ENCODE measurements around the gene BNIP2. TPM values are rescaled to one million over a fixed set of nuclear protein-coding genes. Genes with fewer than 3 reads are reported as not detected.

Gene BNIP2
- total and polyA plus RNA-seq, 4 donors, result 33.6 to 96.6 (median 68.7) TPM

DNA sequence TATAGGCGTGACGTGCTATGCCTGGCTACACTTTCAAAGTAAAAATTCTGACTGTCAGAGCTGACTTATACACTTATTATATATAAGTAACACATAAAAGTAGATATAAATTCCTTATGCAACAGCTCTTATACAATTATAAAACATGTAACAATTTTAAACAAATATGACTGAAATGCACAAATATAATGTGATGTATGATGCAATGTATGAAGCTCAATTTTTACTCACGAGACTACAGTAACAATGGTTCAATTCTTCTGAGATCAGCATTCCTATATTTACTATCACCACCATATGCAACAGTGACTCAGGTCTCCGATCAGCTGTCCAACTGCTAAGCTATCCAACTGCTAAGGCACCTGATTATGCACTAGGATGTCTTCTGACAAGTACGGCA lies 8.2 kb downstream of the BNIP2 start:
- H3K9ac ChIP-seq (ENCODE audit: insufficient read depth in 1 of 2, low read length in 2 of 2), result no peak overlapping the region
- no peak overlapping the region for H3K27ac ChIP-seq (ENCODE audit: low read depth in 1 of 2, low read length in 1 of 2)
- H3K4me3 ChIP-seq, result no peak overlapping the region
- DNase-seq (no peak), ATAC-seq (ENCODE audit: insufficient read depth, low FRiP score) (no peak)
- no peaks in the 10 kb centered on the region for H3K9me3 ChIP-seq (ENCODE audit: control insufficient read depth in 4 of 4, insufficient read depth in 3 of 4, low read length in 3 of 4)
- TF ChIP-seq, protein P1, sequence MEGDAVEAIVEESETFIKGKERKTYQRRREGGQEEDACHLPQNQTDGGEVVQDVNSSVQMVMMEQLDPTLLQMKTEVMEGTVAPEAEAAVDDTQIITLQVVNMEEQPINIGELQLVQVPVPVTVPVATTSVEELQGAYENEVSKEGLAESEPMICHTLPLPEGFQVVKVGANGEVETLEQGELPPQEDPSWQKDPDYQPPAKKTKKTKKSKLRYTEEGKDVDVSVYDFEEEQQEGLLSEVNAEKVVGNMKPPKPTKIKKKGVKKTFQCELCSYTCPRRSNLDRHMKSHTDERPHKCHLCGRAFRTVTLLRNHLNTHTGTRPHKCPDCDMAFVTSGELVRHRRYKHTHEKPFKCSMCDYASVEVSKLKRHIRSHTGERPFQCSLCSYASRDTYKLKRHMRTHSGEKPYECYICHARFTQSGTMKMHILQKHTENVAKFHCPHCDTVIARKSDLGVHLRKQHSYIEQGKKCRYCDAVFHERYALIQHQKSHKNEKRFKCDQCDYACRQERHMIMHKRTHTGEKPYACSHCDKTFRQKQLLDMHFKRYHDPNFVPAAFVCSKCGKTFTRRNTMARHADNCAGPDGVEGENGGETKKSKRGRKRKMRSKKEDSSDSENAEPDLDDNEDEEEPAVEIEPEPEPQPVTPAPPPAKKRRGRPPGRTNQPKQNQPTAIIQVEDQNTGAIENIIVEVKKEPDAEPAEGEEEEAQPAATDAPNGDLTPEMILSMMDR (IDR thresholded peaks at IDR 0.05; ENCODE audit: control extremely low read depth, extremely low read depth), result no peak
- H3K4me1 ChIP-seq (ENCODE audit: control insufficient read depth in 5 of 5, insufficient read depth in 5 of 5, low read length in 5 of 5), result peaks cover 0 to 5% (median under 1%) of the 10 kb centered on the region in 5 donors
- H3K36me3 ChIP-seq (ENCODE audit: control insufficient read depth in 4 of 4, insufficient read depth in 4 of 4, low read length in 4 of 4), result peaks cover 13 to 39% (median 22%) of the 10 kb centered on the region in 4 donors
- WGBS, 2 donors, result 93 to 97% methylated on average over 4 of the region's 5 CpGs
- H3K27me3 ChIP-seq (ENCODE audit: control insufficient read depth in 3 of 3, insufficient read depth in 3 of 3, low read length in 2 of 3), result no peaks in the 10 kb centered on the region

DNA sequence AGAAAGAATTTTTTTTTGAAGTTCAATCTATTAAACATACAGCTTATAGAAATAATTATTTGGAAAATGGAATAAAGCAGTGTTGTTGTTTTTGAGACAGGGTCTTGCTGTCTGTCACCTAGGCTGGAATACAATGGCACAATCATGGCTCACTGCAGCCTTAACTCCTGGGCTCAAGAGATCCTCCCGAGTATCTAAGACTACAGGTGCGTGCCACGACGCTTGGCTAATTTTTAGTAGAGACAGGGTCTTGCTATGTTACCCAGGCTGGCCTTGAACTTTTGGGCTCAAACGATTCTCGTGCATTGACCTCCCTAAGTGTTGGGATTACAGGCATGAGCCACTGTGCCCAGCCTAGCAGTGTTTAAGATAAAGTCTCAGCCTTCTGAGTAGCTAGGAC lies 8.8 kb downstream of the BNIP2 start:
- Histone ChIP-seq H3K4me3 (no peak overlapping the region), H3K4me1 (ENCODE audit: control insufficient read depth in 5 of 5, insufficient read depth in 5 of 5, low read length in 5 of 5) (peaks cover 0 to 3% (median 0%) of the 10 kb centered on the region in 5 donors), H3K9ac (ENCODE audit: insufficient read depth in 1 of 2, low read length in 2 of 2) (no peak overlapping the region), H3K36me3 (ENCODE audit: control insufficient read depth in 4 of 4, insufficient read depth in 4 of 4, low read length in 4 of 4) (peaks cover 13 to 44% (median 23%) of the 10 kb centered on the region in 4 donors), H3K9me3 (ENCODE audit: control insufficient read depth in 4 of 4, insufficient read depth in 3 of 4, low read length in 3 of 4) (no peaks in the 10 kb centered on the region), H3K27me3 (ENCODE audit: control insufficient read depth in 3 of 3, insufficient read depth in 3 of 3, low read length in 2 of 3) (no peaks in the 10 kb centered on the region), H3K27ac (ENCODE audit: low read depth in 1 of 2, low read length in 1 of 2) (no peak overlapping the region)
- TF ChIP-seq, protein P1 (IDR thresholded peaks at IDR 0.05; ENCODE audit: control extremely low read depth, extremely low read depth), result no peak
- ATAC-seq (ENCODE audit: insufficient read depth, low FRiP score) (no peak), DNase-seq (no peak)
- 97 to 100% methylated on average over 6 of the region's 6 CpGs for WGBS, 2 donors

DNA sequence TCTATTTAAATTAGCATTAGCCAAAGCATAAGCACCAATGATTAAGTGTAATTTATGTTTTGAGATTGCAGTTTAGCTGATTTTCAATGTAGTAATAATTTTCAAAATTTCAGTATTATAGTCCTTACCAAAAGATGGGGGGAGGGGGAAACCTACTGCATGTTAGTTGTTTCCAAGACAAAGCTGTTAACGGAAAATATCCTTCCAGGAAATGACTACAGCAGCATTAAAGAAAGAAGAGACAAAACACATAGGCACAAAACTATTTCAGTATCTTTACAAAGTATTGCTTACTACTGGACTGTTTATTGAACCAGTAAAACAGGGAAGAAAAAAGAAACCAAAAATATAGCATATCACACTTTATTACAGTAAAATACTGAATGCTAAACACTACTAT lies 10.5 kb downstream of the BNIP2 start:
- no peaks in the 10 kb centered on the region for H3K4me1 ChIP-seq (ENCODE audit: control insufficient read depth in 5 of 5, insufficient read depth in 5 of 5, low read length in 5 of 5)
- H3K36me3 ChIP-seq (ENCODE audit: control insufficient read depth in 4 of 4, insufficient read depth in 4 of 4, low read length in 4 of 4), result peaks cover 16 to 46% (median 29%) of the 10 kb centered on the region in 4 donors
- 22 to 53% methylated on average over 1 of the region's 1 CpG for WGBS, 2 donors
- H3K9me3 ChIP-seq (ENCODE audit: control insufficient read depth in 4 of 4, insufficient read depth in 3 of 4, low read length in 3 of 4), result no peaks in the 10 kb centered on the region
- no peak overlapping the region for H3K4me3 ChIP-seq
- DNase-seq (no peak), ATAC-seq (ENCODE audit: insufficient read depth, low FRiP score) (no peak)
- H3K27ac ChIP-seq (ENCODE audit: low read depth in 1 of 2, low read length in 1 of 2), result no peak overlapping the region
- H3K27me3 ChIP-seq (ENCODE audit: control insufficient read depth in 3 of 3, insufficient read depth in 3 of 3, low read length in 2 of 3), result no peaks in the 10 kb centered on the region
- H3K9ac ChIP-seq (ENCODE audit: insufficient read depth in 1 of 2, low read length in 2 of 2), result no peak overlapping the region
- TF ChIP-seq, protein P1 (IDR thresholded peaks at IDR 0.05; ENCODE audit: control extremely low read depth, extremely low read depth), result no peak

DNA sequence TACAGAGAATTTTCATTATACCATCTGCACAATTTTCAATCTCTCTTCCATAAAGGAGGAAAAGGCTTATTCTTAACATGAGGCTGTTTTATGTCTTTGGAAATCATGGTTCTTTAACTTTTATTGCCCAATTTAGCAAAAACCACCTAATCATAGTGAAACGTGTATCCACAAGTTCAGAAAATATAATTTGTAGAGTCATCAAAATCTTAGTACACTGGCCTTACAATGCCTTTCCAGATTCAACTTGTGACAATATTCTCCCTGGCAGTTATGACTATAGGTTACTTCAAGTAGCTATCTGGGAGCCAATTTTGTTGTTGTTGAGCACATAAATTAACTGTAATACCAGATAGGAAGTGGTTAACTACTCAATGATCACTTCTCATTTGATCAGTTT lies 10.9 kb downstream of the BNIP2 start:
- no peak overlapping the region for H3K9ac ChIP-seq (ENCODE audit: insufficient read depth in 1 of 2, low read length in 2 of 2)
- DNase-seq, result no peak
- H3K9me3 ChIP-seq (ENCODE audit: control insufficient read depth in 4 of 4, insufficient read depth in 3 of 4, low read length in 3 of 4), result no peaks in the 10 kb centered on the region
- H3K27me3 ChIP-seq (ENCODE audit: control insufficient read depth in 3 of 3, insufficient read depth in 3 of 3, low read length in 2 of 3), result no peaks in the 10 kb centered on the region
- TF ChIP-seq, protein P1 (IDR thresholded peaks at IDR 0.05; ENCODE audit: control extremely low read depth, extremely low read depth), result no peak
- H3K27ac ChIP-seq (ENCODE audit: low read depth in 1 of 2, low read length in 1 of 2), result no peak overlapping the region
- 41 to 70% methylated on average over 1 of the region's 1 CpG for WGBS, 2 donors
- H3K36me3 ChIP-seq (ENCODE audit: control insufficient read depth in 4 of 4, insufficient read depth in 4 of 4, low read length in 4 of 4), result peaks cover 16 to 50% (median 31%) of the 10 kb centered on the region in 4 donors
- no peaks in the 10 kb centered on the region for H3K4me1 ChIP-seq (ENCODE audit: control insufficient read depth in 5 of 5, insufficient read depth in 5 of 5, low read length in 5 of 5)
- no peak overlapping the region for H3K4me3 ChIP-seq
- no peak for ATAC-seq (ENCODE audit: insufficient read depth, low FRiP score)
